Stomach (tissue), 9 donors: ENCODE measurements around the gene PRDM2. TPM values are rescaled to one million over a fixed set of nuclear protein-coding genes. Genes with fewer than 3 reads are reported as not detected.

ENCODE experiments used
- DNase-seq, 2 donors: peaks; one replicate each; pipeline versions ENCODE4 v3.0.0 to v3.0.0-alpha.2; 2013 to 2019
- H3K27ac ChIP-seq, 5 donors: fragments of 200-600 bp in 4 of 5; sonication (generic) in 4 of 5; one replicate each; pipeline ENCODE4 v1.5.1; 2013 to 2019; ENCODE audit warnings: mild to moderate bottlenecking in 1 of 5, moderate library complexity in 1 of 5
- H3K27me3 ChIP-seq, 3 donors: fragments of 200-600 bp; sonication (generic); one replicate each; pipeline ENCODE4 v1.5.1; 2017 to 2019; ENCODE audit warnings: mixed run types in 1 of 3
- H3K36me3 ChIP-seq, 4 donors: fragments of 200-600 bp; sonication (generic); 1 replicate in 3 of 4; 2 replicates in 1 of 4; pipeline ENCODE4 v1.5.1; 2016 to 2019
- H3K4me1 ChIP-seq, 4 donors: fragments of 200-600 bp; sonication (generic); one replicate each; pipeline ENCODE4 v1.5.1; 2016 to 2019
- H3K4me3 ChIP-seq, 4 donors: fragments of 200-600 bp; sonication (generic) in 3 of 4; one replicate each; pipeline ENCODE4 v1.5.1; 2016 to 2019; ENCODE audit warnings: mild to moderate bottlenecking in 1 of 4
- H3K9me3 ChIP-seq, 4 donors: fragments of 200-600 bp; sonication (generic); one replicate each; pipeline ENCODE4 v1.5.1; 2016 to 2019
- CTCF ChIP-seq, 7 experiments: fragments of 450-650 bp in 4 of 7; fragments of 200-600 bp in 3 of 7; sonication (generic) in 3 of 7; IDR thresholded peaks; one replicate each; pipeline ENCODE4 v1.5.1; 2016 to 2019; ENCODE audit warnings: antibody characterized with exemption in 7 of 7, control low read depth in 2 of 7, mild to moderate bottlenecking in 1 of 7
- EP300 ChIP-seq: sonication (generic); formaldehyde crosslinking; IDR thresholded peaks from one replicate; pipeline ENCODE4 v1.6.1; 2017; ENCODE audit warnings: antibody characterized with exemption
- POLR2A ChIP-seq, 4 donors: fragments of 450-650 bp; IDR thresholded peaks; one replicate each; pipeline ENCODE4 v1.6.1; 2016; ENCODE audit warnings: antibody characterized with exemption in 4 of 4, control low read depth in 2 of 4, mild to moderate bottlenecking in 1 of 4, moderate library complexity in 1 of 4
- POLR2AphosphoS5 ChIP-seq, 3 donors: sonication (generic); formaldehyde crosslinking; IDR thresholded peaks; one replicate each; pipeline ENCODE4 v1.6.1; 2016; ENCODE audit warnings: antibody characterized with exemption in 3 of 3
- WGBS, 5 donors: extraction: QIAGEN DNeasy Blood & Tissue Kit in 3 of 5; methylation state at CpG; one replicate each; pipeline versions ENCODE4 v1.1.5 to v1.1.7; 2013 to 2018; 5-methylcytosine and 5-hydroxymethylcytosine counted together
- intact Hi-C: fragments of 100-400 bp; cut with DNase I; formaldehyde crosslinking; loops from one replicate; pipeline ENCODE4 v1.15.1; 2023; ENCODE audit warnings: low total_unique reads
- polyA plus RNA-seq, 3 donors: library from polyadenylated mRNA; stranded (reverse); fragments of 200-250 nt; gene quantifications; one replicate each; pipeline ENCODE4 v1.2.3, GENCODE V29; 2013
- total RNA-seq, 5 donors: library from RNA; depleted of rRNA; stranded (reverse); fragments of >200 nt; gene quantifications; one replicate each; pipeline versions ENCODE4 v1.1.0 to v1.2.3, GENCODE V29; 2014 to 2016
- donor health status: healthy with polysubstance abuse.
- donor health status: Bipolar disorder and iron deficiency.
- donor health status: healthy.

PRDM2 gene
- total and polyA plus RNA-seq, 8 donors = 10.1 to 77.7 (median 24.8) TPM

- intact Hi-C loops = loop anchor here (5.0 to 10.0 kb wide), 2 partner anchors 143 to 301 kb away; no protein-coding TSS in a partner anchor
- Histone ChIP-seq H3K4me3 (no peak overlapping the region), H3K4me1 (peaks cover 0 to 5% (median 1%) of the 10 kb centered on the region in 4 donors), H3K27ac (peak overlapping the region in 4 of 5 donors; percentile 51 to 64 (median 58)), H3K36me3 (no peaks in the 10 kb centered on the region), H3K27me3 (no peaks in the 10 kb centered on the region), H3K9me3 (peaks cover 0 to 4% (median 2%) of the 10 kb centered on the region in 4 donors)
- no peak for DNase-seq
- TF ChIP-seq POLR2A (IDR thresholded peaks at IDR 0.05) (no peak), POLR2AphosphoS5 (IDR thresholded peaks at IDR 0.05) (no peak), CTCF (IDR thresholded peaks at IDR 0.05) (no peak), EP300 (no peak)
- WGBS, 5 donors = 61 to 72% (median 65%) methylated on average over 5 of the region's 5 CpGs
These were observed 38.4 kb upstream of the PRDM2 start for GRCh38 chr1:13661539-13661938.

GRCh38 chr1:13662493-13662892, 37.5 kb upstream of the PRDM2 start:
- intact Hi-C loops = loop anchor here (5.0 to 10.0 kb wide), 2 partner anchors 142 to 300 kb away; no protein-coding TSS in a partner anchor
- Histone ChIP-seq H3K4me1 (peaks cover 0 to 5% (median 1%) of the 10 kb centered on the region in 4 donors), H3K4me3 (no peak overlapping the region), H3K36me3 (no peaks in the 10 kb centered on the region), H3K27ac (peak overlapping the region in 4 of 5 donors; percentile 51 to 64 (median 58)), H3K9me3 (peaks cover 0 to 4% (median 2%) of the 10 kb centered on the region in 4 donors), H3K27me3 (no peaks in the 10 kb centered on the region)
- DNase-seq = peak in 1 of 2 donors; percentile 39
- TF ChIP-seq EP300 (no peak), POLR2AphosphoS5 (IDR thresholded peaks at IDR 0.05) (no peak), CTCF (IDR thresholded peaks at IDR 0.05) (no peak), POLR2A (IDR thresholded peaks at IDR 0.05) (no peak)
- 38 to 62% (median 58%) methylated on average over 4 of the region's 4 CpGs for WGBS, 5 donors

- Histone ChIP-seq H3K27me3 (no peaks in the 10 kb centered on the region), H3K9me3 (peaks cover 0 to 4% (median 2%) of the 10 kb centered on the region in 4 donors), H3K27ac (no peak overlapping the region), H3K36me3 (no peaks in the 10 kb centered on the region), H3K4me3 (no peak overlapping the region), H3K4me1 (peaks cover 0 to 5% (median 1%) of the 10 kb centered on the region in 4 donors)
- WGBS, 5 donors = 73 to 84% (median 76%) methylated on average over 4 of the region's 4 CpGs
- TF ChIP-seq EP300 = no peak
- no peak for TF ChIP-seq POLR2A (IDR thresholded peaks at IDR 0.05)
- TF ChIP-seq POLR2AphosphoS5 (IDR thresholded peaks at IDR 0.05) = no peak
- TF ChIP-seq CTCF (IDR thresholded peaks at IDR 0.05) = no peak
- DNase-seq = no peak
- intact Hi-C loops = loop anchor here (5.0 to 10.0 kb wide), 2 partner anchors 141 to 298 kb away; no protein-coding TSS in a partner anchor
These were observed 36.0 kb upstream of the PRDM2 start for GRCh38 chr1:13663969-13664368.

GRCh38 chr1:13664451-13664850, 35.5 kb upstream of the PRDM2 start:
- Histone ChIP-seq H3K36me3 (no peaks in the 10 kb centered on the region), H3K4me3 (no peak overlapping the region), H3K9me3 (peaks cover 0 to 2% (median under 1%) of the 10 kb centered on the region in 4 donors), H3K27ac (no peak overlapping the region), H3K4me1 (peaks cover 0 to 5% (median 1%) of the 10 kb centered on the region in 4 donors), H3K27me3 (no peaks in the 10 kb centered on the region)
- WGBS, 5 donors = 50 to 83% (median 82%) methylated on average over 1 of the region's 1 CpG
- intact Hi-C loops = loop anchor here (5.0 to 10.0 kb wide), 2 partner anchors 140 to 298 kb away; no protein-coding TSS in a partner anchor
- DNase-seq = no peak
- TF ChIP-seq CTCF (IDR thresholded peaks at IDR 0.05) (no peak), EP300 (no peak), POLR2AphosphoS5 (IDR thresholded peaks at IDR 0.05) (no peak), POLR2A (IDR thresholded peaks at IDR 0.05) (no peak)
